Pons (tissue), 1 donor: ENCODE data around the gene CNTNAP2.
A peak's percentile ranks its signal among the peaks of the same experiment; 100 is the strongest.
"Not testable (repeated sequence)": the region's sequence is repeated elsewhere in the genome, so short reads cannot be mapped to it uniquely, and the experiment has no call there.

ENCODE experiments used
- DNase-seq: peaks from one replicate; pipeline ENCODE4 v3.0.0-alpha.2; 2016; ENCODE audit warnings: low spot score

Gene CNTNAP2

DNA sequence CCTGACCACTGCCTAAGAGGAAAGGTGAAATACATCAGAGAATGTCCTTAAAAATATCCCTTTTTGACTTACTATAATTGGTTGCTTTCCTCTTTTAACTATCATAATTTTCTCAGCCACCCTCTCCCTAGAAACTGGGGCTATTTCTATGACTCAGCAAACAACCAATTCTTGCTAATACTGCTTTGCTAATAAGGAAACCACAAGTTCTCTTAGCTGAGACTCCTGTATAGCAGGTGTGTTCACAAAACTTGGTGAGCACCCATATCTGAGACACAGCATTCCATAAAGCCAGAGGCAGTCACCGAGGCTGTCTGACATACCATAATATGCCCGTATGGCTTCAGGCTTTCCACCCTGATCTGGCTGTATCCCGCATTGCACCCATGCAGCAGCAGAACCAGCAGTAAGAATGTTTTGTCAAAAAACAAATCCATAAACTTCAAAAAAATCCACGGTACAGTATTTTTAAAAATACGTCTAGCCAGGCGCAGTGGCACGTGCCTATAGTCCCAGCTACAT is 2282.3 kb downstream of the CNTNAP2 start:
- no peak for DNase-seq

DNA sequence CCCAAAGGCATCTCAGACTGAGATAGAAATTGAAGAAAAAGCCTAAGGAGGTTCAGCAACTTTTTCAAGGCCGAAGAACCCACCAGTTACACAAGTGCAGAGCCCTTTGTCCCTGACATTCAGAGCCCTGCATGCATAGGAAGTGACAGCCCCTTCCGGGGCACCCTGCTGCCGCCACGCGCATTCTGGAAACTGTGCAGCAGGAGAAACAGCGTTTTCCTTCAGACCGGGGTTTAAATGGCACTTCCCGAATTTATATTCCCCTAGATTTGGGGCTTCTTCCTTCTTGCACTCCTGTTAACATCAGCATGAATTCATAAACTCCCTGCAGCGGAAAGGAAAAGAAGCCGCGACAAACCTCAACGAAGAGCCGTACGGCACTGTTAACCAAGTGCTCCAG is 2283.5 kb downstream of the CNTNAP2 start:
- no peak for DNase-seq

- peak; percentile 53 for DNase-seq
These were observed 2285.6 kb downstream of the CNTNAP2 start for GRCh38 chr7:148402159-148402558.

GRCh38 chr7:148403466-148403993 is 2286.9 kb downstream of the CNTNAP2 start:
- no peak for DNase-seq

DNA sequence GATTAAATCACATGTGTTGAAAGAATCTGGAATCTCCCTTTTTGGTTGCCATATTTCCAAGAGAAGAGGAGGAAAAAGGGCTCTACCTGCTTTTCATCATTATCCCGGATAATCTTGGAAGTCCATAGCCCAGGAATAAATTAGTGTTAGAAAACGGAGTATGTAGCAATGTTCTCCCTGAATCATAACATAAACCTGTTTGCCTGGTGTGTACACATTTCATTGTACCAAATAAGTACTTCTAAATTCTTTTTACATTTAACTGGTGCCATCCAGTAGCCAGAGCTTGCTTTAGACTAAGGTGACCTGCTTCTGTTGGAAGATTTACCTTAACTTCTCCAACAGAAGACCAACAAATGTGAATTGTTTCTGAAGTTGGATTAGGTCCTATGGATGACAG is 2291.7 kb downstream of the CNTNAP2 start:
- no peak for DNase-seq

DNA sequence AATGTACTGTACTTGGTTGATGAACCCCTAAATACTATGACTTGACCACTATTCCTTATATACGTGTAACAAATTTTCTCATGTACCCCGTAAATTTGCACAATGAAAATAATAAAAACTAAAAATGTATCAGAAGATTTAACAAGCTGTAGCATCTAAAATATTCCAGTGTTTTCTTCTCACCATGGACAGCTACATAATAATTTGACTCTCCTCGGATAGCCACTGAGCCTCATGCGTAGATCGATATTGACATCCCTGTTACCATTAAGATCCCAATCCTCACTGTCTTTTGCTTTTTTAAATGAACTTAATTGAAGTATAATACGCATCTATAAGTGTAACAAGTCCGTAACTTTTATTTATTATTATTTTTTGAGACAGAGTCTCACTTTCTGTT is 2294.3 kb downstream of the CNTNAP2 start:
- no peak for DNase-seq

DNA sequence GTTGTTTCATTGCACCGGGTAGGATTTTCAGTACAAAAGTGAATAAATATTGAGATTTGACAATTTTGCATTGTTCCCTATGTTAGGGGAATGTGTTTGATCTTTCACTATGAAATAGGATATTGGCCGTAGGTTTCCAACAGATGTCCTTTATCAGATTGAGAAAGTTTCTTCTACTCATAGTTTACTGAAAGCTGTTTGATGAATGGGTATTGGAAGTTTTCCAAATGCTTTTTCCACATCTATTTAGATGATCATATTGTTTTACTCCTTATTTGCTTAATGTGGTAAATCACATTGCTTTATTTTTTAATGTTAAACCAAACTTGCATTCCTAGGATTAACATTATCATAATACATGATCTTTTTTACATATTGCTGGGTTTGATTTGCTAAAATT is 2296.1 kb downstream of the CNTNAP2 start:
- DNase-seq = no peak

DNA sequence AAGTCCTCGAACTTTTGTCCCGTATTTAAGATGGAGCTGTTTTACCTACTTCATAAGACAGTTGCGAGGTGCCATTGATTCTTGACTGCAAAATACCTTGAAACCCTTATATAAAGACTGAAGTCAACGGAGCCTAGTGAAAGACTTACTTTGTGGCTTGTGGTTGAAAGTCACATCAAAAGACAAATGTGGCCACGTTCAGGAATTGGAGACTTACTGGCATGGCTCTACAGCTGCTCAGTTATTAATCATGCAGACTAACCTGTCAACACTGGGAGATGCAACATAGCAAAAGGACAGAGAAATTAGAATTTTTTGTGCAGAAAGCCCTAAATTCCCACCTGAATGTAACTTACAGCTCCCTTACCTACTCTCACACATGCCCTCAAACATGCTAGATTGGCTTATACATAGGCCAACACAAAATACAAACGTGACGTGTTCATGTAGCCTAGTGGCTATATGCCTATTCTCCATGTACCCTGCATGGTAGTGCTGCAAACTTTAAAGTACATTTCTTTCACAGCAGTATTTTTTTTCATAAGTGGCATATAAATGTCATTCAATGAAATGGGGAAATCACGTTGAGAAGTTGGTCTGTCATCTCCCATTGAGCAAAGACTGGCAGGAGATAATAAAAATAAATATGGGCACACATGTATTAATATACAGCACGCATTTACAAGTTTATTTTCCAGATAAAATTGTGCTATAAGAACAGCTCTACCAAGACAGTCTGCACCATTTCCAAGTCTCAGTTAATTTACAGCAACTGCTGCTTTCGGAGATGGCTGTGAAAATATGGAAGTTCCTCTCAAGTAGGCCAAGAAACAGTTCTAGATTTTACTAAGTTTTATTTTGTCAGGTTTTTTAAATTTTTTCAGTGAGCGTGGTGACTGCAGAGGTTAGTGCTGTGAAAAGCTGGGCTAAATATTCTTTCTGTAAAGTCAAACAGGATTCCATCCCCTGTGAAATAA is 2303.5 kb downstream of the CNTNAP2 start:
- DNase-seq = no peak

DNA sequence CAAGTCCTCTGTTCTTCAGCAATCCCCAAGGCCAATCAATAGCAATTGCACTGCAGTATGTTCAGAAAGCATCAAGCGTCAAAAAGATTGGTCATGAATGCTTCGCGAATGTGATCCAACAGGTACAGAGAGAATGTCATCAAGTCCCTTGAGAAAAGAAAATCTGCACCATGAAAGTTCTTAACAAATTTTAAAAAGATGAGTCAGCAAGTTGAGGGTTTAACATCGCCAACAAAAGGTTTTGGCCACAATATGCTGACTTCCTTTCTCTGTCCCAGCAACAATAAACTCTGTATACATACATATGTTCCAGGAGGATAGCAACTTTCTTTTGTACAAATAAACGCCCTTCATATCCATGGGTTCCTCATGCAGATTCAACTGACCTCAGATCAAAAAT is 2305.4 kb downstream of the CNTNAP2 start:
- DNase-seq = no peak

GRCh38 chr7:148426393-148426792 is 2309.8 kb downstream of the CNTNAP2 start:
- not testable (repeated sequence) for DNase-seq

GRCh38 chr7:148430690-148431089 is 2314.1 kb downstream of the CNTNAP2 start:
- not testable (repeated sequence) for DNase-seq

DNA sequence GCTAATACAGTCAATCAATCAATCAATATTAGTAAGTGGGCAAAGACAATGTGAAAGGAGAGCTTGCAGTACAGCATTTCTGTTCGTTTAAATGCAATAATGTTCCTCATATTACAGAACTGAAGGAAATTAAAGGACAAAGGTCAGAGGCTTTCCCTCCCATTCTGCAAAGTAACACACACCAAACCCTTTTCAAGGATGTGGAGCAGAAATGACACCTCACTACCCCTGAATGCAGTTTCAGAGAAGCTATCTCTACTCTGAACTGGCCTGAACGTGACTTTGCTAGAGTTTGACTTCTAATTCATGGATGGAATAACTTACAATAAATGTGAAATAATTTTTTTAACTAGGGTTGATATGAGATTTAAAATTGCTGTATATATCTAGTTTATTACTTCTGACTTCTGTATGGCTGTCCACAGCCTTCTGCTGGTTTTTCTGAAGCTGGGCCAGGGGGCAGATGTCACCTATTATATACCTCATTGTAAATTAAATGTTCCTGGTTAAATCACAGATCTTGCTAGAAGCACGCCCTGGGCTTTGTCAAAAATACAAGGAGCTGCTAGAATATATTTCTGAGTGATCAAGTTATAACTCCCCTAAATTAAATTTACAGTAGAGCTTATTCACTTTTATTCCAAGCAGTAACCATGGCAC is 2317.1 kb downstream of the CNTNAP2 start:
- no peak for DNase-seq

DNA sequence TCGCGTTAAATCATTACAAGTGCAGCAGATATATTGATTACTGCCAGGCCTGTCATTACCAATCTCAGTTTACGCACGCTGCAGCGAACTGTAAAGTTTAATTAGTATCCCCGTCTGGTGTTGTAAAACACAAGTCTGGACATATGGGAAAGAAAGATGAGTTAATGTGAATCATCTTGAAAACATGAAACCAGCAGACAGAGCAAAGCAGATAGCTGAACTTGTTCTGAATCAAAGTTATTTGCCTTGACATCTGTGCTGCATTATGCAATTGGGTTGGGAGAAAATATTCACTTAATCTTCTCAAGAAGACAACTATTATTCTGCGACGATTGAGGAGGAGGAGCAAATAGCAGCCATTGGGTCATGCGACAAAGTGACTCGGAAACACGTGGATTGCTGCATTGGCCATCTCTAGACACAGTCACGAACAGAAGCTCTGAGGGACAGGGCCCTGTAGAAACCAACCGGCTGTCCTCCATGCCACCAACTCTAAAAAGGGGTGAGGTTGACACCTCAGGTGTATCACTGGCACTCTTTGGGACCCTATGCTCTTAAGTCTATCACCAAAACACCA is 2317.7 kb downstream of the CNTNAP2 start:
- DNase-seq = no peak

- no peak for DNase-seq
These were observed 2318.3 kb downstream of the CNTNAP2 start for GRCh38 chr7:148434887-148435286.

DNA sequence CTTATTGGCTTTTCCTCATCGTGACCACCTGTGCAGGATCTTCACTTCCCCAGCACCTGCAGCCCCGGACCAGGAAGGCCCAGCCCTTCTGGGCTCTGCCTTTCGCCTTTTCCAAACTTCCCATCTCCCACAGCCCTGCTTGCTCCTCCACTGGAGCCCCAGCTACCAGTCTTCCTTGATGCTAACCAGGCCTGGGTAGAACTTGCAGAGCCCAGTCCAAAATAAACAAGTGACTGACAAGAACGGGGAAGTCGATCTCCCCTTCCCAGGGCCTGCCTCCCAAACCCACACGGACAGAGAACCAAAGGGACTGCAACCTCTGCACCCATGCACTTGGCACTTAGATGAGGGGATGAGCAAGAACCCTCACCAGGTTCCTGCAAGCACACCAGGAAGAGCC is 2319.1 kb downstream of the CNTNAP2 start:
- no peak for DNase-seq

DNA sequence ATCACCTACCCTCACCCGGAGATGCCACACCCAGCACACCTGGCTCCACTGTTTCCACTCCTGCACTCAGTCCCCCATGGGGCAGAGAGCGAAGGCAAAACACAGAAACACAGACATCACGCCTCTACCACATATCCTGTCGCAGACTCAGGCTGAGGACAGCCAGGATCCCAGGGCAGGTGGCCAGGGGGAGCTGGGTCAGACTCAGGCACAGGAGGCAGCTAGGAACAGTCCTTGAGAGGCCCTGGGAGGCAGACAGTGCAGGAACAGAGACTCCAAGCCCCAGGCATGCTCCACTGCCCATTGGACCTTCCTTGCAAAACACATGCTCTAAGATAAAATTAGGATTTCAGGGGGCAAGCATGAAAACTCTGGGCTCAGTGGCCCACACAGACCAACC is 2319.5 kb downstream of the CNTNAP2 start:
- no peak for DNase-seq

- no peak for DNase-seq
These were observed 2320.0 kb downstream of the CNTNAP2 start for GRCh38 chr7:148436571-148436970.

DNA sequence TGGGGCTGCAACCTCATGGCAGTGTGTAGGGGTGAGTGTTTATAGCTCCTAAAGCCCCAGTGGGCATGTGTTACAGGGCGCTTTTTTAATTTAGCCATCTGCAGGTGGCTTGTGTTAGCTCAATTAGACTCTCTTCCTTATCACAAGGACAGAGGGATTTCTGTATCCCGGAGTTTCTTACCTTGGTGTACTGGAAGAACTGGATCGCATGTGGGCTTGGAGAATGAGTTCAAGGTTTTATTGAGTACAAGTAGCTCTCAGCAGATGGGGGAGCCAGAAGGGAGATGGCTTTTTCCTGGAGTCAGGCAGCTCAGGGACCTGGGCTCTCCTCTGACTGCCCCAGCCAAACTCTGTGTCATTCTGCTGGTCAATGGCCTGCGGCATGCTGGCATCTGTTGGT is 2320.4 kb downstream of the CNTNAP2 start:
- no peak for DNase-seq

- DNase-seq = no peak
These were observed 2325.6 kb downstream of the CNTNAP2 start for GRCh38 chr7:148442141-148442655.

DNA sequence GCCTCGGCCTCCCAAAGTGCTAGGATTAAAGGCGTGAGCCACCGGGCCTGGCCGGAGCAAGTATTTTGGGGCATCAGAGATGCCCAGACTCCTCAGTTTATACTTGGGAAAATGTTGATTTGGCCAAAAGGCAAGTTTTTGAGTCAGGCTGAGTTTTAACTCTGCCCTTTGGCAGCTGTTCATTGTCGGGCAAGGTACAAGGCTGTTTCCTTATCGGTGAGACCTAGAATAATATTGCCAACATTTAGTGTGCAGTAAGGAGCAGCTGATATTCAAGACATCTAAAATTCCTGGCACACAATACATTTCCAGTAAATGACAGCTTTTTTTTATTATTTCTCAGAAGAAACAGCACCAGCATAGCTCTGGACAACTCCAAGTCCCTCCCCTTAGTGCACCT is 2326.3 kb downstream of the CNTNAP2 start:
- DNase-seq = no peak

- no peak for DNase-seq
These were observed 2328.9 kb downstream of the CNTNAP2 start for GRCh38 chr7:148445260-148446044.
